PC-9 (cell line): ENCODE data around the gene GATB. TPM values are rescaled to one million over a fixed set of nuclear protein-coding genes. Genes with fewer than 3 reads are reported as not detected.
A peak's percentile ranks its signal among the peaks of the same experiment; 100 is the strongest.
"Not testable (repeated sequence)": the region's sequence is repeated elsewhere in the genome, so short reads cannot be mapped to it uniquely, and the experiment has no call there.

ENCODE experiments used
- BruUV-seq: library from RNA; stranded (reverse); fragments of 400-500 nt; replicated peaks from 2 replicates; lab custom pipeline; 2021; lab: Mats Ljungman, UMichigan
- CTCF ChIA-PET: fragments of 300-600 bp; sonication (Branson Sonifier 250); formaldehyde crosslinking; loops from one replicate; lab custom pipeline; 2022; ENCODE audit warnings: antibody characterized with exemption; lab: Charles Lee
- POLR2A ChIA-PET: fragments of 300-600 bp; sonication (Branson Sonifier 250); formaldehyde crosslinking; loops from one replicate; lab custom pipeline; 2022; ENCODE audit warnings: antibody characterized with exemption; ENCODE audit not compliant: unreplicated experiment; lab: Charles Lee
- DNase-seq, 2 experiments: peaks; one replicate each; pipeline versions ENCODE4 v3.0.0 to v3.0.0-alpha.2; 2015 to 2022; ENCODE audit warnings: mixed read lengths in 1 of 2
- H2AFZ ChIP-seq: fragments of 200-600 bp; sonication (generic); 2 replicates; pipeline ENCODE4 v1.8.1; 2017; ENCODE audit warnings: antibody characterized with exemption
- H3F3A ChIP-seq: fragments of 200-600 bp; sonication (generic); 2 replicates; pipeline ENCODE4 v1.8.1; 2017; ENCODE audit warnings: antibody characterized with exemption, mild to moderate bottlenecking, low read depth; ENCODE audit not compliant: insufficient read depth
- H3K27ac ChIP-seq: fragments of 200-600 bp; sonication (generic); 2 replicates; pipeline ENCODE4 v1.6.1; 2016; ENCODE audit warnings: mixed run types
- H3K27me3 ChIP-seq: fragments of 200-600 bp; sonication (generic); 2 replicates; pipeline ENCODE4 v1.6.1; 2016; ENCODE audit warnings: low read depth, mixed run types; ENCODE audit not compliant: insufficient read depth
- H3K36me3 ChIP-seq: fragments of 200-600 bp; sonication (generic); 2 replicates; pipeline ENCODE4 v1.6.1; 2016; ENCODE audit warnings: low read depth, mixed run types
- H3K4me1 ChIP-seq: fragments of 200-600 bp; sonication (generic); replicated peaks from 2 replicates; pipeline ENCODE4 v1.6.1; 2016; ENCODE audit warnings: mixed run types; ENCODE audit not compliant: insufficient read depth
- H3K4me2 ChIP-seq: fragments of 200-600 bp; sonication (generic); 2 replicates; pipeline ENCODE4 v1.6.1; 2017; ENCODE audit warnings: mixed run types
- H3K4me3 ChIP-seq: fragments of 200-600 bp; sonication (generic); 2 replicates; pipeline ENCODE4 v1.6.1; 2016; ENCODE audit warnings: mixed run types
- H3K79me2 ChIP-seq: fragments of 200-600 bp; sonication (generic); 2 replicates; pipeline ENCODE4 v1.6.1; 2017; ENCODE audit warnings: low read depth, mixed run types
- H3K9me2 ChIP-seq: fragments of 200-600 bp; sonication (generic); 2 replicates; pipeline ENCODE4 v1.8.1; 2017; ENCODE audit warnings: mild to moderate bottlenecking; ENCODE audit not compliant: insufficient read depth
- H3K9me3 ChIP-seq: fragments of 200-600 bp; sonication (generic); 2 replicates; pipeline ENCODE4 v1.8.1; 2016; ENCODE audit warnings: low read depth; ENCODE audit not compliant: insufficient read depth
- H4K20me1 ChIP-seq: fragments of 200-600 bp; sonication (generic); 2 replicates; pipeline ENCODE4 v1.8.1; 2017; ENCODE audit not compliant: insufficient read depth
- EZH2 ChIP-seq: fragments of 200-600 bp; sonication (generic); IDR thresholded peaks from 2 replicates; pipeline ENCODE4 v1.8.0; 2017; ENCODE audit warnings: antibody characterized with exemption, low read depth
- intact Hi-C: fragments of 100-400 bp; cut with micrococcal nuclease; formaldehyde crosslinking; loops from one replicate; pipeline ENCODE4 v1.10.0; 2022; ENCODE audit not compliant: unreplicated experiment
- total RNA-seq: library from RNA; stranded (reverse); gene quantifications from 2 replicates; pipeline ENCODE4 v1.2.3, GENCODE V29; 2021
- TF ChIP-seq, protein P1 (sequence below): fragments of 200-600 bp; sonication (generic); conservative IDR thresholded peaks from 2 replicates; pipeline ENCODE4 v1.6.1; 2017; ENCODE audit warnings: mixed run types, antibody characterized with exemption, mild to moderate bottlenecking, moderate library complexity

The GATB gene
- total RNA-seq, 1 experiment from 2014 or later, result 24.2 TPM

DNA sequence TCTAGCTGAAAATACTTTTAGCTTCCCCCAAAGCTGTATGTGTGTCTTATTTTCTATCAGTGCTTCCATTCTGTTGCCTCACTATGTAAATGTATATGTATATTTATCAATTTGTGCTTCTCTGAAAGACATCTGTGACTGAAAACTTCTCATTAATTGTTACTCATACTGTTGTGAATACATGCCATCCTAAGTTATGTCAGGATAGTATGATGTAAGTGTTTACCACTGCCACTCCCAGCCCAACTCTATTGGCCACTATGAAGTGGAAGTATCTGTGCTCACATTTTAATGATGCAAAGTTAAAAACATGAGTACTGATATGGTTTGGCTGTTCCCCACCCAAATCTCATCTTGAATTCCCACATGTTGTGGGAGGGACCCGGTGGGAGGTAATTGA lies 24.4 kb downstream of the GATB start:
- H3K79me2 ChIP-seq, result no peaks in the 10 kb centered on the region
- H3K9me2 ChIP-seq, result no peaks in the 10 kb centered on the region
- H3F3A ChIP-seq, result no peaks in the 10 kb centered on the region
- no TSS peak for BruUV-seq
- TF ChIP-seq EZH2, result no peak
- TF ChIP-seq, protein P1, sequence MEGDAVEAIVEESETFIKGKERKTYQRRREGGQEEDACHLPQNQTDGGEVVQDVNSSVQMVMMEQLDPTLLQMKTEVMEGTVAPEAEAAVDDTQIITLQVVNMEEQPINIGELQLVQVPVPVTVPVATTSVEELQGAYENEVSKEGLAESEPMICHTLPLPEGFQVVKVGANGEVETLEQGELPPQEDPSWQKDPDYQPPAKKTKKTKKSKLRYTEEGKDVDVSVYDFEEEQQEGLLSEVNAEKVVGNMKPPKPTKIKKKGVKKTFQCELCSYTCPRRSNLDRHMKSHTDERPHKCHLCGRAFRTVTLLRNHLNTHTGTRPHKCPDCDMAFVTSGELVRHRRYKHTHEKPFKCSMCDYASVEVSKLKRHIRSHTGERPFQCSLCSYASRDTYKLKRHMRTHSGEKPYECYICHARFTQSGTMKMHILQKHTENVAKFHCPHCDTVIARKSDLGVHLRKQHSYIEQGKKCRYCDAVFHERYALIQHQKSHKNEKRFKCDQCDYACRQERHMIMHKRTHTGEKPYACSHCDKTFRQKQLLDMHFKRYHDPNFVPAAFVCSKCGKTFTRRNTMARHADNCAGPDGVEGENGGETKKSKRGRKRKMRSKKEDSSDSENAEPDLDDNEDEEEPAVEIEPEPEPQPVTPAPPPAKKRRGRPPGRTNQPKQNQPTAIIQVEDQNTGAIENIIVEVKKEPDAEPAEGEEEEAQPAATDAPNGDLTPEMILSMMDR, result no peak
- no peaks in the 10 kb centered on the region for H3K36me3 ChIP-seq
- no peak for DNase-seq
- H3K27ac ChIP-seq, result no peak overlapping the region
- H4K20me1 ChIP-seq, result no peaks in the 10 kb centered on the region
- intact Hi-C loops, result no loop called here
- no peaks in the 10 kb centered on the region for H3K4me1 ChIP-seq
- ChIA-PET CTCF (no interaction called here), POLR2A (no interaction called here)
- H3K27me3 ChIP-seq, result no peaks in the 10 kb centered on the region
- no peak overlapping the region for H3K4me3 ChIP-seq
- H3K4me2 ChIP-seq, result no peak overlapping the region
- H2AFZ ChIP-seq, result no peak overlapping the region
- peaks cover 7% of the 10 kb centered on the region; the same call in 1 of the 2 replicates for H3K9me3 ChIP-seq

DNA sequence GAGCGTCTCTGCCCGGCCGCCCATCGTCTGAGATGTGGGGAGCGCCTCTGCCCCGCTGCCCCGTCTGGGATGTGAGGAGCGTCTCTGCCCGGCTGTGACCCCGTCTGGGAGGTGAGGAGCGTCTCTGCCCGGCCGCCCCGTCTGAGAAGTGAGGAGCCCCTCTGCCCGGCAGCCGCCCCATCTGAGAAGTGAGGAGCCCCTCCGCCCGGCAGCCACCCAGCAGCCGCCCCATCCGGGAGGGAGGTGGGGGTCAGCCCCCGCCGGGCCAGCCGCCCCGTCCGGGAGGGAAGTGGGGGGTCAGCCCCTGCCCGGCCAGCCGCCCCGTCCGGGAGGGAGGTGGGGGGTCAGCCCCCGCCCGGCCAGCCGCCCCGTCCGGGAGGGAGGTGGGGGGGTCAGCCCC lies 29.1 kb downstream of the GATB start:
- H3K27me3 ChIP-seq, H3F3A ChIP-seq, intact Hi-C loops, BruUV-seq, H4K20me1 ChIP-seq, H3K79me2 ChIP-seq, CTCF ChIA-PET, DNase-seq, H3K4me2 ChIP-seq, H3K27ac ChIP-seq, H3K9me2 ChIP-seq, H3K4me3 ChIP-seq, H3K9me3 ChIP-seq, POLR2A ChIA-PET, H3K36me3 ChIP-seq, H2AFZ ChIP-seq: not testable (repeated sequence)
- peaks cover 13% of the 10 kb centered on the region; the same call in 1 of the 2 replicates for H3K4me1 ChIP-seq

DNA sequence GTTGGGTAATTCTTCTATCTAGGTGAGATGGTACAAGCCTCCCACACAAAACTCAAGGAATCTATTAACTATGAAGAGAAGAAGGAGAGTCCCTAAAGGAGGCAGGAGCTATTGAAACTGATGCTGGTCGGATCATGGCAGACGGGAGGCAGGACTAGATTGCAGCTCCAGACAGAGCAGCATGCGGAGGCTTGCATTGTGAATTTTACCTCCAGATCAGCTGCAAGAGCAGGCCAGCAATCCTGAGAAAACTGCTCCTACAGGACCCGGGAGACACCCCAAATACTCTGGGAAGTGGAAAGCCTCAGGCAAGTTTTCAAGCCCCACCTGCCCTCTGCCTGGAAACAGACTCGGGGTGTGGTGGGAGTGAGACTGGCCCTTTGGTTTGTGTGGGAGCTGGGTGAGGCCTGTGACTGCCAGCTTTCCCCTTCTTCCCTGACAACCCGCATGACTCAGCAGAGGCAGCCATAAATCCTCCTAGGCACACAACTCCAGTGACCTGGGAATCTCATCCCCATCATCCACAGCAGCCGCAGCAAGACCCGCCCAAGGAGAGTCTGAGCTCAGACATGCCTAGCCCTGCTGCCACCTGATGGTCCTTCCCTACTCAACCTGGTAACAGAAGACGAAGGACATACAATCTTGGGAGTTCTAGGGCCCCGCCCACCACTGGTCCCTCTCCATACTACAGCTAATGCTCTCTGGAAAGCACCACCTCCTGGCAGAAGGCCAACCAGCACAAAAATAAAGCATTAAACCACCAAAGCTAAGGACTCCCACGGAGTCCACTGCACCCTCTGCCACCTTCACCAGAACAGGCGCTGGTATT lies 30.9 kb downstream of the GATB start:
- Histone ChIP-seq H3K9me2 (no peaks in the 10 kb centered on the region), H3K27me3 (no peaks in the 10 kb centered on the region), H3K9me3 (no peaks in the 10 kb centered on the region), H3K79me2 (no peaks in the 10 kb centered on the region), H3K4me1 (peaks cover 13% of the 10 kb centered on the region; the same call in 1 of the 2 replicates), H3K4me2 (peak overlapping the region; percentile 10; the same call in 1 of the 2 replicates), H3K36me3 (no peaks in the 10 kb centered on the region), H2AFZ (no peak overlapping the region), H4K20me1 (no peaks in the 10 kb centered on the region), H3F3A (no peaks in the 10 kb centered on the region), H3K27ac (peak overlapping the region; percentile 34; the same call in 1 of the 2 replicates), H3K4me3 (no peak overlapping the region)
- intact Hi-C loops, result no loop called here
- peak in 1 of 2 experiments; percentile 49 for DNase-seq
- no TSS peak for BruUV-seq
- ChIA-PET POLR2A (interaction anchor here (0.6 kb wide), 1 partner anchor 372 kb away, joined by 12 read pairs; no protein-coding TSS in a partner anchor), CTCF (no interaction called here)
- no peak for TF ChIP-seq EZH2
- TF ChIP-seq, protein P1, result no peak
